CD4-positive, alpha-beta T cell treated with Interleukin-4 for 4 hours (primary cell): ENCODE results near the gene CXCR4.
"Not testable (repeated sequence)": the region's sequence is repeated elsewhere in the genome, so short reads cannot be mapped to it uniquely, and the experiment has no call there.

Source experiments
- DNase-seq: peaks from one replicate; pipeline ENCODE4 v3.0.0-alpha.2; 2020

CXCR4 gene

GRCh38 chr2:136113209-136113971 is 4.6 kb downstream of the CXCR4 start:
- DNase-seq, result no peak

DNA sequence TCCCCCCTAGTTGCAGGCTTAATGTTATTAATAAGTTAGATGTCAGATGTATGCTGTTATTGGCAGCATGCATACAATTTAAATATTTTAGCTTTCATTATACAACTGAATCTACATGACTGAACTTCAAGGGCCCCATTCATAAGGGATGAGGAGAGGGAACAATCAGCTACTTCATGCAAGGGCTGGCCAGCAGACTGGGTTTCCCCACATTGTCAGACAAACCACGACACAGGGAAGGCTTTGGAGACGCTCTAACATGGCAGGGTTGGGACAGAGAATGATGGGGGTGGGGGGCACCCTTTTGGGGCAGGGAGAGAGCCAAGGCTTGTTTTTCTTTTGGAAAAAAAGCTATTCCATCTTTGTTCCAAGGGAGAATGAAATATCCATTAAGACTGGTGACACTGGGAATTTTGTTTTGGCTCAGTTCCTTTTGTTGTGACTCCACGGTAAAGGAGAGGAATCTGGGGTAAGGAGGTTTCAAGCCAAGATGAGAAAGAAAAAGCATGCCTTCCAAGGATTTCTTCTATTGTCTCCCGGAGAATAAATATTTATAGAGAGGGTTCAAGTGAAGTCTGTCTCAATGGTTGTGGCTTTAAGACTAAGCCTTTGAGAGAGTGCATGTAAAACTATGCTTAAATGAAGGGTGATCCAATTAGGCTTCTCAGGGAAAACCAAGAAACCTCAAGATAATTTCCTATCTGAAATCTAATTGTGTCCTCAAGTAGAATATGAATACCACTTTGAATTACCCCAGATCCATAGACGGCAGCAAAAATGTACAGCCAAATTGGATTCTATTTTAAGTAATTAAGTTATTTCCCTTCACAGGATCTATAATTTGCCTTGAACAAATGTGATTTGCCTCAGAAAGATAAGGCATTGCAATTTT is 5.4 kb downstream of the CXCR4 start:
- DNase-seq, result no peak

DNA sequence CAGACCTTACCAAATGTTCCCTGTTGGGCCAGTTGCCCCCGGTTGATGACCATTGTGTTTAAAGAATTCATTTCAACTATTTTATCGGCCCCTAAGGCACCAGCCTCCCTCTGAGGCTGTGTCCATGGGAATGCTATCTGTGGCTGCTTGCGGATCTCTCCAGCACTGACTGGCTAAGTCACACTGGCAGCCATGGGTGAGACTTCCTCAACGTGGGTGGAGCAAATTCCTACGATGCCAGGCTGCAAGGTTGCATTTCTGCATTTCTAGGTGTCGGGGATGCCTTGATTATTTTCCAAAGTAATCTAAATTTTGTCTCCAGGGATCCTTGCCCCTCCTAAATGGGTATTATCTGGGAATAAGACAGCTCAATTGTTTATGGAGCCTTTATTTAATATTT is 6.2 kb downstream of the CXCR4 start:
- DNase-seq, result no peak

GRCh38 chr2:136110526-136110925 is 7.4 kb downstream of the CXCR4 start:
- DNase-seq, result no peak

DNA sequence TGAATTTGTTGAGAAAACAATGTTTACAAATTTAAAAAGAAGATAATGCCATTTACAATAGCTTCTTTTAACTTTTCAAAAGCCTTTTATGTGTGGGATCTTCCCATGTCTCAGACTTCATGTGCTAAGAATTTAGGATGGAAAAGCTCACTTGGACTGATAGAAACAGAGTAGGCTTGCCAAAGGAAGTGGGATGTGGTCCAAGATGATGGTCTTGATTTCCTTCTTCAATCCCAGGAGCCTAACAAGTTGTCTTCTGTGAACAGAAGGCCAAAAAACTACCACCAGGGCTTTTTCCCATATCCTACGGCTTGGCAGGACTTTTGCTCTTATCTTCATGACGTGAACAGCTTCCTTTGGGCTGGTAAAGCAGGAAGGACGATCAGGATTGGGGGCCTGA is 9.5 kb downstream of the CXCR4 start:
- DNase-seq, result no peak

DNA sequence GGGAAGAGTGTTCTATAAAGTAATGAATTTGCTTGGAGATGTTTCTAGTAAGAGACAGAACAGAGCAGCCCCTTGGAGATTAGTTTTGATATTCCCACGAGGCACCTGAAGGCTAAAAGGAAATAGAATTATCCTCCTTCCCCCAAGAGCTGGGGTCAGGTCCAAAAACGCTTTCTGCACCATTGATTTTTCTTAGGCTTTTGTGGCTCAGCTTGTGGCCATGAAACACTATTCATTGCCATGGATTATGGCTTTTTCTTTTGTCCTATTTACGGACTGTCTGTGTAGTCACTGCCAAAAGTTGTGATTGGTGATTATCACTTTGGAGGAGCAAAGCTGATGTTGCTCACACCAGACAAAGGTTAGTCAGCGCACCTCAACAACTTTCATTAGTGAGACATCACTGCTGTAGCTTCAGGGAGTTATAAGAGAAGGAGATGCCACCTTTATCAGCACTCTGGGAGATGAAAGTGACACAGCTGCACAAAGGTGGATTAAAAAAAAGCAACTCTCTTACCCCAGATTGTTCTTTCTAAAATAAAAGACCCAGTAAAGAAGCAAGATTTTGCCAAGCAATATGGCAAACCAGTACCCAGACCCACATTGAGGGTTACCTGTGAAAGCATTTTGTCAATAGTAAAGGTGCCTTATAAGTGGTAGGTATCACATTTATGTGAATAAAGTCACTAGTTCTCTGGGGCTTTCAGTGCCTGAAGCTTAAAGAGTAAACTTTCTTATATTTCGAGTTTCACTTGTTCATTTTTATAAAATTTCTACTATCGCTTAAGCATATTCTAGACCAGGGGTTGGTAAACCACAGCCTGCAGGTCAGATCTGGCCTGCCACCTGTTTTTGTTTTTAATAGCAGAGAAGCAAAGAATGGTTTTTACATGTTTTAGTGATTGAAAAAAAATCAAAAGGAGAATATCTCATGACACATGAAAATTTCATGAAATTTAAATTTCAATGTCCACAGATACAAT is 10.6 kb downstream of the CXCR4 start:
- DNase-seq, result no peak

DNA sequence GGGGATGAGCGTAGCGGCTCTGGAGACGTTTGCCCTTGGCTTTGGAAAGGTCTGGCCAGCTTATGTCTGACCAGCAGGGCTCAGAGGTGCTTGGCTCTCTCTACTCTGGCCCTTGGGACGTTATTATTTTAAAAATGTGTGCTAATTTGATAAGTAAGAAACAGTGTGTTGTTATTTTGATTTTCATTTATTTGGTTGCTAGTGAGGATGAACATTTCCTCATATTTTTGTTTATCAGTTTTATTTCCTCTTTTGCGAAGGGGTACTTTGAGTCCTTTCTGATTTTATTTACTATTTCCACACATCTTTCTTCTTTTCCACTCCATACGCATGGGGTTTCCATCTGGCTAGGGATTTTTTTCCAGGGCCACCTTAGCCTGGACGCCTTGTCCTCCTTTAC is 11.4 kb downstream of the CXCR4 start:
- no peak for DNase-seq

DNA sequence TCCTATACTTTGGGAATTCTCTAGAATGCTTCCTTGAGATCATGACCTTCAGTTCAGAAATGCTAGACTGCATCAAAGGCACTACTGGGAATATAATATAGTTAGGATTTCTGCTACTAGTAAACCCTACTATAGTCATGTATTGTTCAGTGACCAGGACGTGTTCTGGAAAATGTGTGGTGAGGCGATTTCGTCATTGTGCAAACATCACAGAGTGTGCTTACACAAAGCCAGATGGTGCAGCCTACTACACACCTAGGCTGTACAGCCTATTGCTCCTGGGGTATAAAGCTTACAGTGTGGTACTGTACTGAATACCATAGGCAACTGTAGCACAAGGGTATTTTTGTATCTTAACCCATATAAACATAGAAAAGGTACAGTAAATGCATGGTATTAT is 13.0 kb downstream of the CXCR4 start:
- DNase-seq, result no peak

GRCh38 chr2:136101042-136101441 is 16.9 kb downstream of the CXCR4 start:
- no peak for DNase-seq

DNA sequence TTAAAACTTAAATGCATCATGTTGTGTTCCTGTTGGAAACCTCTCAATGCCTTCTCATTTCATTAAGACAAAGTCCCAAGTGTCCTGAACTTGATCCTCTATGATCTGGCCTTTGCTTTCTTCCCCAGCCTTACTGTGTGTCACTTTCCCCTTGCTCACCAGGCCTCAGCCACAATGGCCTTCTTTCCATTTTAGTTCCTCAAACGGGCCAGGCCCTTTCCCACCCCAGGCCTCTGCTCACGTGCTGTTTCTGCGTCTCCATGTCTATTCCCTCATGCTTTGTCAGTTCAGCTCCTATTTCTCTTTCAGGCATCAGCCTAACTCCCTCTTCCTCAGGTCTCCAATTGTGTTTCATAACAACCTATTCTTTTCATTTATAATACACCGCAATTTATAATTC is 19.5 kb downstream of the CXCR4 start:
- DNase-seq, result no peak

DNA sequence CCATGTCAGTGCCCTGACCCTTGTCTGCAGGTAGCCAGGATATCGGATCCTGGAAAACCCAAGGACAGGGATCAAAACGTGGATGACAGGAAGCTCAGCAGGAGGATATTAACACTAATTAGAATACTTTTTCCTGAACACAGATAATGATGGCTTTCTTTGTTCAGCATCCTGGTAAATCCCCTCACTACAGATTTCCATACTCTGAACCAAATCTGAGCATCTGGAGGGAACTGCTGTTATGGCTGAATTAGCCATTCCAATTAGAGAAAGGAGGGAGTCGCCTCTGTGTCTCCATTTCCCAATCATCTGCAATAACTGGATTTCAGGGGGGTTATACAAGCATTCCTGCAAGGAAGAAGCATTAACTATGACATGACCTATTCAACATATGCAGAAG is 24.4 kb downstream of the CXCR4 start:
- no peak for DNase-seq

DNA sequence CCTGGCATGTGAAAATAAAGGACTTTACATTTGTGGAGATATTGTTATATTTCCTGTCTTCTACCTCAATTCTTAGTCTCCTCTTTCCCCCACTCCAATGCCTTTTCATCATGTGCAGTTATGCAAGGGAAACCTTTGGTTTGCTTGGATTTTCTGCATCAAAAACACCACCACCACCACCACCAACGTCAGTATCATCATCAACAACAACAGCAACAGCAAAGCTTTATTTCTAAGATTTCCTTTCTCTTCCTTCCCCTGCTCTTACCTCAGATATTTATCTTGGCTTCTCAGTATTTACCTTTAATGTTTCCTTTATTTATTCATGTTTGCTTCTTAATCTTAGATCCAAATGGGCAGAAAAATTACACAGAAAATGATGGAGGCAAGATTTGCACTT is 26.1 kb downstream of the CXCR4 start:
- no peak for DNase-seq

GRCh38 chr2:136087901-136088460 is 30.0 kb downstream of the CXCR4 start:
- not testable (repeated sequence) for DNase-seq

- DNase-seq, result no peak
Measured at GRCh38 chr2:136086253-136087016, 31.5 kb downstream of the CXCR4 start.

DNA sequence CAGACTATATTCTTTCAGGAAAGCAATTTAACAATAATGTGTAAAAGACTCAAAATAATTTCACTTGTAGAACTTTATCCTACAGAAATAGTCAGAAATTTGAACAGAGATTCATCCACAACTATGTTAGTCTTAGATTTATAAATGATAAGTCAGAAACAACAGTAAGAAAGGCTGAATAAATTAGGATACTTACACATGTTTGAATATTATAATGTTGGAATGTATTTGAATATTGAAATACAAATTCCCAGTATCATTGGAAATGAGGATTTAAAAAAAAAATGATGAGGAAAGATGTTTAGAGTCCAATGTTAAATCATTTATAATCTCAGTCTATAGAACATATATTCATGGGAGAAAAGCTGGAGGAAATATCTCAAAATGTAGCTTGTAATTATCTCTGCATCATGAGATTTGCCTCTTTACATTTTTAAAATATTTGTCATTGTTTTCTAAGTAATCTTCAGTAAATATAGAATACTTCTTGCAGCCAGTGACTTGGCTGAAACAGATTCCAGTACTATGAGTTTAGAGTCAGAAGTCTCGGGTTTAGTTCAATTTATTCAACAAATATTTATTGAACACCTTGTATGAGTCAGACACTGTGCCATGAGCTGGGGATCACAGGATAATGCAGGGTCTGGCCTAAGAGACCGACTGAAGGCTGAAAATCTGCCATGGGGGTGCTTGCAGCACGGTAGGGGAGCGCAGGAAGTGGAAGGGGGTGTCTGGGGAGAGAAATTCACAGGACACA is 32.3 kb downstream of the CXCR4 start:
- no peak for DNase-seq

- DNase-seq, result no peak
Measured at GRCh38 chr2:136081582-136082210, 36.3 kb downstream of the CXCR4 start.

DNA sequence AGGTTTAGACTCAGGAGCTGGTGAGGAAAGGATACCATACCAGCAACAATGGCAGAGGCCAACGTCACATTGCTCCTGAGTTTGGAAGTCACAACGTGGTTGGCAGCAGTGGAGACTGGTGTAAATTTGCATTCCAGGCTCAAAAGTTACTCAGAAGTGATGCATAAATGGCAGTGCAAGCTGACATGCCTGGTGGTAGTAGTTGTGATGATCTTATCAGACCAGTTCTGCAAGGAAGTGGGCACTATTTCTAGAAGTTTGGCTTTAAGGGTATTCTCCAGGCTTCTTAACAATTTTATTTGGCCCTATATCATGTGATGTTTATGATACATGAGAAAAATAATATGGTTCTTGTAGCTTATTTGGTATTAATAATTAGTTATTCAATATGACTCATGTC is 37.8 kb downstream of the CXCR4 start:
- no peak for DNase-seq

- no peak for DNase-seq
Measured at GRCh38 chr2:136077107-136077506, 40.8 kb downstream of the CXCR4 start.

GRCh38 chr2:136075476-136075875 is 42.5 kb downstream of the CXCR4 start:
- DNase-seq, result no peak

GRCh38 chr2:136072621-136073020 is 45.3 kb downstream of the CXCR4 start:
- no peak for DNase-seq

DNA sequence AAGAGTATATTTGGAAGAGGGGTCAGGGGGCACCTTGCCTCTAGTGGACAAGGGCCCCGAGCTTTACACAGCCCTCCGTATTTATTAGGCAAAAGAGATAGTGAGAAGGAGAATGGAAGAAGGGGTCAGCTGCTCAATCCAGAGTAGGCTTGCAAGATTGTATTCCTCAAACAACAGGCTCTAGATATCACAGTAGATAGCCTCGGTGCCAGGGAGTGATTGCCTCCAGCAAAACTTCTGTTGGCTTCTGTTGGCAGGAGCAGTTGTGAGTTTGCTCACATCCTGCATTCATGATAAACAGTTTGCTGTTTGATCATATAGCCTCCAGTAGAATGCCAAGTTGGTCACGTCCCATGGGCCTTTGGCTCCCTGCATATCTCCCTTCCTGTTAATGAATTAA is 46.1 kb downstream of the CXCR4 start:
- DNase-seq, result not testable (repeated sequence)
